Measurements from ENCODE around the gene DCLRE1C. TPM values are rescaled to one million over a fixed set of nuclear protein-coding genes. Genes with fewer than 3 reads are reported as not detected.
A peak's percentile ranks its signal among the peaks of the same experiment; 100 is the strongest.

DCLRE1C gene
- total RNA-seq, 6 experiments from 2014 or later = 4.6 to 6.8 (median 5.6) TPM

DNA sequence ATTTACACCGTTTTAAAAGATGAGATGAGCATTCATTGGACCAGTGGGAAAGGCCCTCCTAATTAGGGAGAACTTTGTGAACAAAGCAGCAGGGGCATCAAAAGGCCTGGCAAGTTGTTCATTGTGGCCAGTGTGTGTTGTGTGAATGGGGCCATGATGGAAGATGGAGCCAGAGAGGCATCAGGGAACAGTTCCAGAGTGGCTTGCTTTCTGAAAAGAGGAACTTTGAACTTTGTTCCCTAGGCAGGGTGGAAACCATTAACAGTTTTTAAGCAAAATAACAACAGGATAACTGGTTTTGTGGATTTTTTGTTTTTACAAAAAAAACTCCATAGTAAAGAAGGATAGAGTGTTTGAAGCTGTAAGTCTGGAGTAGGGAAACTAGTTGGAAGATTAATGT is 62.7 kb downstream of the DCLRE1C start:
- no peak overlapping the region for H3K27ac Mint-ChIP-seq
- no peak overlapping the region for H3K4me3 Mint-ChIP-seq
- no peaks in the 10 kb centered on the region for H3K4me1 Mint-ChIP-seq (ENCODE audit: low read depth)
- no peaks in the 10 kb centered on the region for H3K9me3 Mint-ChIP-seq
- H3K36me3 Mint-ChIP-seq (ENCODE audit: low read depth) = no peaks in the 10 kb centered on the region
- TF ChIP-seq, protein P1, sequence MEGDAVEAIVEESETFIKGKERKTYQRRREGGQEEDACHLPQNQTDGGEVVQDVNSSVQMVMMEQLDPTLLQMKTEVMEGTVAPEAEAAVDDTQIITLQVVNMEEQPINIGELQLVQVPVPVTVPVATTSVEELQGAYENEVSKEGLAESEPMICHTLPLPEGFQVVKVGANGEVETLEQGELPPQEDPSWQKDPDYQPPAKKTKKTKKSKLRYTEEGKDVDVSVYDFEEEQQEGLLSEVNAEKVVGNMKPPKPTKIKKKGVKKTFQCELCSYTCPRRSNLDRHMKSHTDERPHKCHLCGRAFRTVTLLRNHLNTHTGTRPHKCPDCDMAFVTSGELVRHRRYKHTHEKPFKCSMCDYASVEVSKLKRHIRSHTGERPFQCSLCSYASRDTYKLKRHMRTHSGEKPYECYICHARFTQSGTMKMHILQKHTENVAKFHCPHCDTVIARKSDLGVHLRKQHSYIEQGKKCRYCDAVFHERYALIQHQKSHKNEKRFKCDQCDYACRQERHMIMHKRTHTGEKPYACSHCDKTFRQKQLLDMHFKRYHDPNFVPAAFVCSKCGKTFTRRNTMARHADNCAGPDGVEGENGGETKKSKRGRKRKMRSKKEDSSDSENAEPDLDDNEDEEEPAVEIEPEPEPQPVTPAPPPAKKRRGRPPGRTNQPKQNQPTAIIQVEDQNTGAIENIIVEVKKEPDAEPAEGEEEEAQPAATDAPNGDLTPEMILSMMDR (IDR thresholded peaks at IDR 0.05) = no peak
- DNase-seq = no peak
- H3K27me3 Mint-ChIP-seq (ENCODE audit: insufficient read depth) = no peaks in the 10 kb centered on the region

DNA sequence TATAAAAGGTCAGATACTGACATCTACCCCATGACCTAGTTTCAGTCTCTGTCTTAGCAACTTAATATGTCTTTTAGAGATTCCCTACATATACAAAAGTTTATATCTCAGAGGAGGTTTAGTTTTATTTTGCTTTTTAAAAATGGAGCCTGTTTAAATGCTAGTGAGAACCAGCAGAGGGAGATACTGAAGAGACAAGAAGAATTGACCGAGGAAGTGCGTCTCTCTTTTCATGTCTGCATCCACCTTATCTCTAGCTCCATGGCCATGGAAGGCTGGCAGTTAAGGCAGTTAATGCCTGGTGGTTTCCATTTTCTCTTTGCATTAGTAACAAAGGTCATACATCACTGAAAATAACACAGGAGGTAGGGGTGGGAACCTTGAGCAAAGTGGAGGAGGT is 64.6 kb downstream of the DCLRE1C start:
- TF ChIP-seq, protein P1 (IDR thresholded peaks at IDR 0.05) = peak; percentile 65
- Mint-ChIP-seq H3K36me3 (ENCODE audit: low read depth) (no peaks in the 10 kb centered on the region), H3K27ac (no peak overlapping the region), H3K4me1 (ENCODE audit: low read depth) (no peaks in the 10 kb centered on the region), H3K27me3 (ENCODE audit: insufficient read depth) (no peaks in the 10 kb centered on the region), H3K4me3 (no peak overlapping the region), H3K9me3 (no peaks in the 10 kb centered on the region)
- DNase-seq = no peak

DNA sequence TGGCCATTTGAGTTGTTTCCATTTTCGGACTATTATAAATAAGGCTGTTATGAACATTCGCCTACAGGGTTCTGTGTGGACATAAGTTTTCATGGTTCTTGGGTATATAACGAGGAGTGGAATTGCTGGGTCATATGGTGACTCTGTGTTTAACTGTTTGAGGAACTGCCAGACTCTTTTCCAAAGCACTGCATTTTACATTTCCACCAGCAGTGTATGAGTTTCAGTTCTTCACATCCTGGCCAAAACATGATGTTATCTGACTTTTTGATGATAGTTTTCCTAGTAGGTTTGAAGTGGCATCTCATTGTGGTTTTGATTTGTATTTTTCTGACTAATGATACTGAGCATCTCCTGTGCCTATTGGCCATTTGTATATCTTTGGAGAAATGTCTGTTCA is 69.8 kb downstream of the DCLRE1C start:
- Mint-ChIP-seq H3K9me3 (no peaks in the 10 kb centered on the region), H3K27ac (no peak overlapping the region), H3K36me3 (ENCODE audit: low read depth) (no peaks in the 10 kb centered on the region), H3K4me3 (no peak overlapping the region), H3K27me3 (ENCODE audit: insufficient read depth) (no peaks in the 10 kb centered on the region), H3K4me1 (ENCODE audit: low read depth) (peaks cover 10% of the 10 kb centered on the region)
- DNase-seq = no peak
- TF ChIP-seq, protein P1 (IDR thresholded peaks at IDR 0.05) = no peak

DNA sequence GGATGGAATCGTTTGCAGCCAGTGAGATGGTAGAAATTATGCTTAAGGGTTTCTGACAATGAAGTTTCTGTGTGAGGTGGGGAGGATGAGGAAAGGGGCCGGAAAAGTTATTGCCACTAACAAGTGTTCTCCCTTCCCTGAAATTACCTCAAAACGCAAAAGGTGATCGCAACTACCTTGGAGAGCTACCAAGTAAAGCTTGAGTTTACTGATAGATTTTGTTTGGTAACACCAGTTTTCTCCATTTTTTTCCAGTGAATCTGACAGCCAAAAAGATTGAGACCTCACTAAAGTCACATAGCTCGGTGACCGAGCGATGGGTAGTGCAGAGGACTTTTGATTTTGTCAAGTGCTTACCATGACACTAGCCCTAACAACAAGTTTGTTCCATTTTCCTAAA is 73.7 kb downstream of the DCLRE1C start:
- peak overlapping the region; percentile 96 for H3K4me3 Mint-ChIP-seq
- H3K4me1 Mint-ChIP-seq (ENCODE audit: low read depth) = peaks cover 22% of the 10 kb centered on the region
- no peaks in the 10 kb centered on the region for H3K27me3 Mint-ChIP-seq (ENCODE audit: insufficient read depth)
- no peaks in the 10 kb centered on the region for H3K36me3 Mint-ChIP-seq (ENCODE audit: low read depth)
- no peak for DNase-seq
- H3K9me3 Mint-ChIP-seq = no peaks in the 10 kb centered on the region
- TF ChIP-seq, protein P1 (IDR thresholded peaks at IDR 0.05) = no peak
- no peak overlapping the region for H3K27ac Mint-ChIP-seq

DNA sequence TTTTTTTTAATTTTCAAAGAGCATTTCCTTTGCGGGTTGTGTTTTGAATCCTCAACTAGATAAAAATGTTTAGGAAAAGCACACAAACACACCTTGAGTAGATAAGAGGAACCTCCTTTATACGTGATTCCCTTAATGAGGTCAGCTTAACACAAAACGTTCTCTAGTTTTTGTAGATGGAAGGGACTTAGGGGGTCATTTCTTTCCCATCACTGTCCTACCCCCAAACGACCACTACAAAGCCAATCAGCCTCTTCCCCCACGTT is 74.0 kb downstream of the DCLRE1C start:
- no peak overlapping the region; the same call in 1 of the 2 replicates for H3K27ac Mint-ChIP-seq
- H3K27me3 Mint-ChIP-seq (ENCODE audit: insufficient read depth) = no peaks in the 10 kb centered on the region
- no peak for DNase-seq
- peaks cover 25% of the 10 kb centered on the region for H3K4me1 Mint-ChIP-seq (ENCODE audit: low read depth)
- H3K4me3 Mint-ChIP-seq = peak overlapping the region; percentile 96
- H3K36me3 Mint-ChIP-seq (ENCODE audit: low read depth) = no peaks in the 10 kb centered on the region
- H3K9me3 Mint-ChIP-seq = no peaks in the 10 kb centered on the region
- TF ChIP-seq, protein P1 (IDR thresholded peaks at IDR 0.05) = no peak
